Measurements from ENCODE around the gene RASSF3. TPM values are rescaled to one million over a fixed set of nuclear protein-coding genes. Genes with fewer than 3 reads are reported as not detected.

The RASSF3 gene
- total RNA-seq, 1 donor from 2014 or later, result 31.8 TPM

GRCh38 chr12:64568298-64568697, 42.0 kb upstream of the RASSF3 start:
- no peak for DNase-seq (ENCODE audit: extremely low spot score, unreplicated experiment)
- Mint-ChIP-seq H3K9me3 (peaks cover 7% of the 10 kb centered on the region), H3K4me1 (ENCODE audit: unreplicated experiment) (peaks cover 41% of the 10 kb centered on the region), H3K36me3 (no peaks in the 10 kb centered on the region), H3K27me3 (no peaks in the 10 kb centered on the region), H3K4me3 (no peak overlapping the region), H3K27ac (no peak overlapping the region)
- no peak for TF ChIP-seq CTCF (conservative IDR thresholded peaks at IDR 0.05)

- no peak overlapping the region for H3K4me3 Mint-ChIP-seq
- DNase-seq (ENCODE audit: extremely low spot score, unreplicated experiment), result no peak
- H3K27ac Mint-ChIP-seq, result no peak overlapping the region
- TF ChIP-seq CTCF (conservative IDR thresholded peaks at IDR 0.05), result no peak
- H3K36me3 Mint-ChIP-seq, result no peaks in the 10 kb centered on the region
- H3K9me3 Mint-ChIP-seq, result peaks cover 7% of the 10 kb centered on the region
- H3K4me1 Mint-ChIP-seq (ENCODE audit: unreplicated experiment), result peaks cover 41% of the 10 kb centered on the region
- no peaks in the 10 kb centered on the region for H3K27me3 Mint-ChIP-seq
Observed at GRCh38 chr12:64569923-64570691, 40.2 kb upstream of the RASSF3 start.

- H3K4me3 Mint-ChIP-seq, result no peak overlapping the region
- no peaks in the 10 kb centered on the region for H3K36me3 Mint-ChIP-seq
- no peak for TF ChIP-seq CTCF (conservative IDR thresholded peaks at IDR 0.05)
- H3K27me3 Mint-ChIP-seq, result no peaks in the 10 kb centered on the region
- no peak overlapping the region for H3K27ac Mint-ChIP-seq
- H3K9me3 Mint-ChIP-seq, result peaks cover 7% of the 10 kb centered on the region
- no peak for DNase-seq (ENCODE audit: extremely low spot score, unreplicated experiment)
- H3K4me1 Mint-ChIP-seq (ENCODE audit: unreplicated experiment), result peaks cover 37% of the 10 kb centered on the region
Observed at GRCh38 chr12:64571411-64571810, 38.9 kb upstream of the RASSF3 start.

- Mint-ChIP-seq H3K4me3 (no peak overlapping the region), H3K9me3 (peaks cover 7% of the 10 kb centered on the region), H3K36me3 (no peaks in the 10 kb centered on the region), H3K27ac (no peak overlapping the region), H3K4me1 (ENCODE audit: unreplicated experiment) (peaks cover 28% of the 10 kb centered on the region), H3K27me3 (no peaks in the 10 kb centered on the region)
- DNase-seq (ENCODE audit: extremely low spot score, unreplicated experiment), result no peak
- no peak for TF ChIP-seq CTCF (conservative IDR thresholded peaks at IDR 0.05)
Observed at GRCh38 chr12:64572241-64572640, 38.1 kb upstream of the RASSF3 start.

GRCh38 chr12:64574837-64575236, 35.5 kb upstream of the RASSF3 start:
- no peak for TF ChIP-seq CTCF (conservative IDR thresholded peaks at IDR 0.05)
- H3K27me3 Mint-ChIP-seq, result no peaks in the 10 kb centered on the region
- no peaks in the 10 kb centered on the region for H3K36me3 Mint-ChIP-seq

More at GRCh38 chr12:64574837-64575236, 35.5 kb upstream of the RASSF3 start:
- H3K4me3 Mint-ChIP-seq, result no peak overlapping the region
- H3K9me3 Mint-ChIP-seq, result peaks cover 7% of the 10 kb centered on the region
- no peak overlapping the region for H3K27ac Mint-ChIP-seq
- H3K4me1 Mint-ChIP-seq (ENCODE audit: unreplicated experiment), result peaks cover 14% of the 10 kb centered on the region
- DNase-seq (ENCODE audit: extremely low spot score, unreplicated experiment), result no peak
